NCI-H748 treated with DMSO at 0.1 percent for 48 hours (cell line): Measurements from ENCODE around the gene ADNP.

Experiments
- DNase-seq: peaks from one replicate; lab custom pipeline; 2025; lab: John Stamatoyannopoulos, UW

ADNP gene

DNA sequence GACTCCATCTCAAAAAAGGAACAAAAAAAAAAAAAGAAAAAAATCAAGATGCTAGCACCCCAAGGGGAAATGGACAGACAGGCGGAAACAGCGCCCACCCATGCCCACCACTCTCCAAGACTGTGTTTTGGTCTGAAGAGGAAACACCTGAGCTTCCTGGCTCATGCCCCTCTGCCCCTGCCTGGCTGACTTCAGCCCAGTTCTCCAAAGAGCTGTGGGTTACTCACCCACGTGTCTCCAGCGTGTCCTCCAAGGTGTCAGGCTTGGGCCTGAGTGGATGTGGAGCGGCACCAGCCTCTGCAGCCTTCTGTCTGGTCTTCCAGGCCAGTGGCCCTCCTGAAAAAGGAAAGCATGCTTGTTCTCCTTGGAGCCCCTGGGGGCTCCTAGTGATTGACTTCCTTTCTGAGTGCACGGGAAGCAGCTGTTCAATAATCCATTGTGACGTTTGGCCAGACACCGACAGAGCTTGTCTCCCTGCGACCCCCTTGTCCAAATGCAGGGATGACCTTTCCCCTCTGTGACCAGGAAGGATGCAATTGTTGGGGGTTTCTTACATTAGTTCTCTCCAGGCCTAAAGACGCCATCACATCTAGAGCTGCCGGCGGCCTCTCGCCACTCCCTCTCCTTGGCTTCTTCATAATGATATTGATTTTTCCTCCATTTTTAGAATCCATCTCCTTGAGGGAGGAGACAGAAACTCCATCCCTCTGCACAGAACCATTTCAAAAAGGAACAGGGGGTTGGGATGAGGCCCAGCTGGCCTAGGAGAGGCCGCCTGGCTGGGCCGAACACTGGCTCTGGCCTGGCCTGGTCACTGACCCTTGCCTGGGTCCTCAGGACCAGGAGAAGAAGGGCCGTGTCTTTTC is 58.4 kb downstream of the ADNP start:
- DNase-seq, result no peak

DNA sequence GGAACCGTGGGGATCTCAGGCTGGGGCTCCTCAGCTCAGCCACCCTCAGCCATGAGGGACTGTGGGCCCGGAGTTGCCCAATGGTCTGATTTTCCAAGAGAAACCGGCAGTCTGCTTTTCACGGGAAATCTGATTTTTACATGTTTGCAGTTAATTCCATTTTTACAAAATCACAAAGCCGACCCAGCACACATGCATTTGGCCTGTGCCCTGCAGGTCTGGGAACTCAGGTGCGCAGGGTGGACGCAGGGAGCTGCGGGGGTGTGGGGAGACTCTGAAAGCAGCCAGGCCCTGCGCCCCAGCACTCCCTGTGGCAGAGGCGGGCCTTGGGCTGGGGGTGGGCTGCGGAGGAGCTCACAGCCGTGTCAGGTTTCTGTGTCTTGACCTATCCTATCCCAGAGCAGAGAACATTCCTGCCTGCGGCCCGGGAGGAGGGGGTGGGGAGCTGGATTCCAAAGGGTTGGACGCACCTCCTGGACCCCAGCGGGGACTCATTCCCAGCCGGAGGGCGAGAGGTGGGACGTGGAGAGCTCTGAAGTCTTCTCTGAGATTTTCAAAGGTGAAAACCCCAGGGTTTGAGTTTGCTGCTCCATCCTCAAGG is 60.6 kb downstream of the ADNP start:
- DNase-seq, result no peak

DNA sequence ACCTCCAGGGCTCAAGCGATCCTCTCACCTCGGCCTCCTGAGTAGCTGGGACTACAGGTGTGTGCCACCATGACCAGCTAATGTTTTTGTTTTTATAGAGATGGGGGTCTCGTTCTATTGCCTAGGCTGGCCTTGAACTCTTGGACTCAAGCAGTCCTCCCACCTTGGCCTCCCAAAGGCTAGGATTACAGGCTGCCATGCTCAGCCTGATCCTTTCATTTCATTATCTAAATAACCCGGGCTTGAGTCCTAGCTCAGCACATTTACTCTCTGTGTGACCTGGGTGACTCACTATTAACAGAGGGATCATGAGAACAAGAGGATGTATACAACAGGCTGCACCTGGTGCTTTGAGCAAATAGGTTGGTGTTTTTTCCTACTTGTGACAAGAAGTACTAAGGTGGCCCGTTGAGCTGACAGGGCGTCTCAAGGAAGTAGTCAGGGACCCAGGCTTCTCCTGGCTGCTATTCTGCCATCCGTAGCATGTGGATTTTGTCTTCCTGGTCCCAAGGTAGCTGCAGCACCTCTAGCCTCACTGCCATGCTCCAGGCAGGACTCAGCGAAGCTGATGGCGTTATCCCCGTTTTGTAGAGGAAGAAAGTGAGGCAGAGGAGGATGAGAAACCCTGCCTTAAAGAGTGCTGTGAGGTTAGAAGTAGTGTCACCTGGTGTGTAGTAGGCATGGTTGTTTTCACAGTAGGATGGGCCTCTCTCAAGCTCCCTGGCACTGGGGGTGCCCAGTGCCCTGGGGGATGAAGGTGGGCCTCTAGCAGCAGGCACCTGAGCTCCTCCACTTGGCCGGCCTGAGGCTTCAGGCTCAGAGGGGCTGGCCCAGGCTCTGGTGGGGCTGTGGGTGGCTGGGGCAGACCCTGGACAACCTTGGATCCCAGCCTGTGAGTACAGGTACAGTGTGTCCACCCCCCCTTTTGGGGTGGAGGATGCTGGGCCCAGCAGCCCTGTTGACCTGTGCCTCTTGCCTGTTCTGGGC is 62.4 kb downstream of the ADNP start:
- no peak for DNase-seq

DNA sequence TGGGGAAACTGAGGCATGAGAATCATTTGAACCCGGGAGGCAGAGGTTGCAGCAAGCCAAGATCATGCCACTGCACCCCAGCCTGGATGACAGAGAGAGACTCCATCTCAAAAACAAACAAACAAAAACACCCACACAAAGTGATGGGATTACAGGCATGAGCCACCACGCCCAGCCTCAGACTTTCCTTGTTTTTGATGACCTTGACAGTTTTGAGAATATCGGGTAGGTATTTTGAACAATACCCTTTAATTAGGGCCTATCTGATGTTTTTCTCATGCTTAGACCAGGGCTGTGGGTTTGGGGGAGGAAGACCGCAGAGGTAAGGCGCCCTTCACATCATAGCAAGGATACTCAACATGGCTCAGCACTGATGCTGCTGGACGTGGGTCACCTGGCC is 63.4 kb downstream of the ADNP start:
- DNase-seq, result no peak

DNA sequence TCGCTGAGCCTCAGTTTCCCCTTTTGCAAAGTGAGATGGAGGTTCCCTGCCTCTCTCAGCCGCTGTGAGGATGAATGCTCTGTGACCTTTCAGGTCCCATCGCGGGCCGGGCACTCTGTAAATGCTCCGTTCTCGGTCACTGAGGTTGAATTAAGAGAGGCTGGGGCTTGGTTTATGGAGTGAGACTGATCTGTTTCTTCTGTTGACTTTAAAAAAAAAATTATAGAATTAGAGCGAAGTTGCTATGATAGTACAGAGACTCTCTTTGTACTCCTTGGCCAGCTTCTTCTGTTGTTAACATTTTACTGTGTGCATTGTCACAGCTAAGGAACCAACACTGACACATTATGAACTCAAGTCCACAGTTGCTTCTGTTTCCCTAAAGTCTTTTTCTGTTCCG is 64.4 kb downstream of the ADNP start:
- no peak for DNase-seq

DNA sequence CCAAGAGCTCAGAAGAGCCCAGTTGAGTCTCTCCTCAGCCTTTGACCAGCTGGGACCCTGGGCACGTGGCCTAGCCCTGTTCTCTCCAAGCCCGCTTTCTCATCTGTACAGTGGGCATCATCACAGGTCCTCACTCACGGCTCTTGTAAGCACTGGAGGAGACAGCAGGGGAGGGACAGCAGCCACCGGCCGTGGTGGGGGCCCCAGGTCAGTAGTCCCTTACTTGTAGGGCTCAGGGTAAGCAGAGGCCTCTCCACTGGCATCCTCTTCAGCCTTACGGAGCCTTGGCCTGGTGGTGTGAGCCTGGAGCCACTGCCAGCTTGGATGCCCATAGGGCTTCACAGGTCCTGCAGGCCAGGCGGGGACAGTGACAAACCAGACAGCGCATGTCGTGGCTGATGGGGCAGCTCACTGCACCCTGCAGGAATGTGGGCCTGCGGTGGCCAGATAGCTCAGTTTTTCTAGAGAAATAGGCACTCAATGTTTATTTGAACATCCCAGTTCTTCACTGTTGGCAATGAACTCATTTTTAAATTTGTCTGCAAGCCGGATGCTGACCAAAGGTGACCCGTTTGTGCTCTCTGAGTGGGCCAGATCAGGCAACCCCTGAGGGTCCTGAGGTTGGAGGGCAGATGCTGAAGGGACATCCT is 65.1 kb downstream of the ADNP start:
- no peak for DNase-seq

DNA sequence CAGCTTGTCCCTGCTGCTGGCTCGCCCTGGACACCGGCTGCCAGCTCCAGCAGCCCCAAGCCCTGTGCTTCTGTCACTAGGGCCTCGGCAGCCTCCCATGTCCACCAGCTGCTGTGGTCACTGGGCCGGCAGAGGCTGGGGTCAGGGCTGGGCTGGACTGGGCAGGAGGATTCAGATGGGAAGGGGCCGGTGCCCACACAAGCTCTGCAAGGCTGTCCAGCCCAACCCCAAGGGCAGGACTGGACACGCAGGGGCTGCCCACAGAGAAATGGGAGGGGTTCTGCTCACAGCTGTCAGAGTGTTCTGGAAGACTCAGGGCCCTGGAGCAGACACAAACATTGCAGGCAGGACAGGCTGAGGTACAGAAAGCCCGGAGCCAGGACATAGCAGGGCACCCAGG is 65.6 kb downstream of the ADNP start:
- DNase-seq, result no peak

DNA sequence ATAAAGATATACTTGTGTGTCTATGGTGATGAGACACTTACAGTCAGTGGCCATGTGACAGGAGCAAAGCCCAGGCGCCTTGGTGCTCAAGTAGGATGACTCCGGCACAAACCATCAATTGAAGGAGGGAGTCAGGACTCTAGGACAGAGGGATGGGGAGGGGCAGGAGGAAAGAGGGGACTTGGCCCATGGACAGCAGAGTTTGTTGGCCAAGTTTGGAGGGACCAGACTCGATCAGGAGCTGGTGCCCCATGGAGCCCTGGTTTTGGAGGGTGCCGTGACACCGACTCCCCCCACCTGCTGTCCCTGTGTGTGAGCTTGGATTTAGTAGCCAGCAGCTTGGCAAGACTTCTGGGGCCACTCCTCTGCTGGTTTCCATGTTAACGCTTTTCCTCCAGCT is 66.1 kb downstream of the ADNP start:
- DNase-seq, result no peak

DNA sequence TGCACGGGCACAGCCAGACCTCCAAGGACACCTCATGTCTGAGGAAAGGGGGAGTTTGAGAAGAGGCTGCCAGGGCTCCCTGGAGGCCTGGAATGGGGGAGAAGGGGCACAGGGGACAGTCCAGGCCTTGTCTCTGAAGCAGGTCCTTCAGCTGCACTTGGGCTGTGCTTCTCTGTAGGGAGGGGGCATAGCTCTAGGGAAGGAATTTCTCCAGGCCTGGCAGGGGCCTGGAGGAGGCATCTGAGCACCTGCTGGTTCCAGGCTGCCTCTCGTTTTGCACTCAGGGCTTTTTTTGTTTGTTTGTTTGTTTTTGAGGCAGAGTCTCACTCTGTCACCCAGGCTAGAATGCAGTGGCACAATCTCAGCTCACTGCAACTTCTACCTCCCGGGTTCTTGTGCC is 68.7 kb downstream of the ADNP start:
- DNase-seq, result no peak

DNA sequence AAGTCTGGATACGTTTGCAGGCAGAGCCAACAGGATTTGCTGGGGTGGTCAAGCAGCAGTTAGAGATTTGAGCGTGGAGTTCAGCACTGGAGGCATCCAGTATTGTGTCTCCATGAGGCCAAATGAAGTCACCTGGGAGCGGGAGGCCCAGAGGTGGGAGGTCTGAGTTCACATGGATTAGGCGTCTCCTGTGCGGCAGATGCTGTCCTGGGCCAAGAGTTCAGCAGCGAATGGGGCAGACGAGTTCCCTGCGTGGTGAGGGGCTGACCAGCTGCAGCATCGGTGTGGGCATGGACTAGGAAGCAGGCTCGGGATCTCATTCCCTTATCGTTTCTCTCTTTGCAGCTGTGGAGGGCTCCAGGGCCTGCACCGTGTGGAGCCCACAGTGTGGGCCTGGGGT is 70.2 kb downstream of the ADNP start:
- no peak for DNase-seq

DNA sequence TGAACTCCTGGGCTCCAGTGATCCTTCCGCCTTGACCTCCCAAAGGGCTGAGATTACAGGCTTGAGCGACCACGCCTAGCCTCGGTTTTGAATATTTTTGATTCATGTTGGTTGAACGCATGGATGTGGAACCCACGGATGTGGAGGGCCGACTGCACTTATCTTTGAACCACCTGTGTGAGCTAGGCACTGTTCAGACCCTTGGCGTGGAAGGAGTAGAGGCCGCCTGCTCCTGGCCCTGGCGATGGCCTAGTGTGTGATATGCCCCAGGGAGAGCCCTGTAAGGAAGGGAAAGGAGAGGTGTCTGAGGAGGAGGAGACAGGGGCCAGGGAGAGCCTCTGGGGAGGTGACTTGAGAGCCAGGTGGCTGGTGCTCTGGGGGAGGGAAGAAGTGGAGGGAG is 72.1 kb downstream of the ADNP start:
- no peak for DNase-seq

DNA sequence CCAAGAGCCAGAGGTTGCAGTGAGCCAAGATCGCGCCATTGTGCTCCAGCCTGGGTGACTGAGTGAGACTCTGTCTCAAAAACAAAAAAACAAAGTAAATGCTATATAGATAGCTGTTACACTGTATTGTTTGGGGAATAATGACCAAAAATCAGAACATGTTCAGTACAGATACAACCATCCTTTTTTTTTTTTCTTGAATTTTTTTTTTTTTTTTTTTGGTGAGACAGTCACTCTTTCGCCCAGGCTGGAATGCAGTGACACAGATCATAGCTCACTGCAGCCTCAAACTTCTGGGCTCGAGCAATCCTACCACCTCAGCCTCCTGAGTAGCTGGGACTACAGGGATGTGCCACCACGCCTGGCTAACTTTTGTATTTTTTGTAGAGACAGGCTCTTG is 72.7 kb downstream of the ADNP start:
- no peak for DNase-seq

DNA sequence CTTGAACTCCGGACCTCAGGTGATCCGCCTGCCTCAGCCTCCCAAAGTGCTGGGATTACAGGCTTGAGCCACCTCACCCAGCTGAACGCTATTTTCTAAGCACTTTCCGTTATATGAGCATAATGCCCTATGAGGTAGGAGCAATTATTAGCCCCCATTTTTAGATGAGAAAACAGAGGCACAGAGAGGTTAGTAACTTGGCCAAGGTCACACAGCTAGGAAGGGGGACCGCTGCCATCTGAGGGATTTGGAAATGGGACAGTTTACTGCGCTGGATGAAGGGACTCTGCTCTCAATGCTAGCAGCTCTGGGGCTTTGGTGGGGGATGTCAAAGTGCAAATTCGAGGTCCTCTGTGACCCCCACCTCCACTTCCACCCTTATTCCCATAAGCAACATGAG is 73.9 kb downstream of the ADNP start:
- DNase-seq, result no peak

DNA sequence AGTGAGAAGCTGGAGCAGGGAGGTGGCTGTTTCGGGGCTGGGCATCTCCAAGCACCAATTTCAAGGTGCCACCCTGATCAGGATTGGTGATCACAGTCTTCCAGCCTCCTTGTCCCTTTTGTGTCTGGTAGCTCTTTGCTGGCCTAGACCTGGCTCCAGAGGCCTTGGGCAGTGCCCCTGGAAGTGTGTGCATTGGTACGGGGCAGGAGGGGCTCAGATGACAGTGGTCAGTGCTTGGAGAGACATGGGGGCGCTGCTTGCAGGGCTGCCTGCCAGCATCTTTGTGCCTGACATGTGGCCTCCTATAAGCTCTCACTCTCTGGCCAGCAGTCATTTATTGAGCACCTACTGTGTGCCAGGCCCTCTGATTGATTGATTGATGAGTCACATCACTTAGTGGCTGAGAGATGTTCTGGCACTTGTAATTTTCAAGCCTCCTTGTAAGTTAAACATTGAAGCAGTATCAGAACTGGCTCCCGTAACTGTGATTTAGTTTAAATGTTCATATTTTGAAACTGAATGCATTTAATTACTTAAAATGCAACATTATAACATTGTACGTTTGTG is 74.7 kb downstream of the ADNP start:
- DNase-seq, result no peak

DNA sequence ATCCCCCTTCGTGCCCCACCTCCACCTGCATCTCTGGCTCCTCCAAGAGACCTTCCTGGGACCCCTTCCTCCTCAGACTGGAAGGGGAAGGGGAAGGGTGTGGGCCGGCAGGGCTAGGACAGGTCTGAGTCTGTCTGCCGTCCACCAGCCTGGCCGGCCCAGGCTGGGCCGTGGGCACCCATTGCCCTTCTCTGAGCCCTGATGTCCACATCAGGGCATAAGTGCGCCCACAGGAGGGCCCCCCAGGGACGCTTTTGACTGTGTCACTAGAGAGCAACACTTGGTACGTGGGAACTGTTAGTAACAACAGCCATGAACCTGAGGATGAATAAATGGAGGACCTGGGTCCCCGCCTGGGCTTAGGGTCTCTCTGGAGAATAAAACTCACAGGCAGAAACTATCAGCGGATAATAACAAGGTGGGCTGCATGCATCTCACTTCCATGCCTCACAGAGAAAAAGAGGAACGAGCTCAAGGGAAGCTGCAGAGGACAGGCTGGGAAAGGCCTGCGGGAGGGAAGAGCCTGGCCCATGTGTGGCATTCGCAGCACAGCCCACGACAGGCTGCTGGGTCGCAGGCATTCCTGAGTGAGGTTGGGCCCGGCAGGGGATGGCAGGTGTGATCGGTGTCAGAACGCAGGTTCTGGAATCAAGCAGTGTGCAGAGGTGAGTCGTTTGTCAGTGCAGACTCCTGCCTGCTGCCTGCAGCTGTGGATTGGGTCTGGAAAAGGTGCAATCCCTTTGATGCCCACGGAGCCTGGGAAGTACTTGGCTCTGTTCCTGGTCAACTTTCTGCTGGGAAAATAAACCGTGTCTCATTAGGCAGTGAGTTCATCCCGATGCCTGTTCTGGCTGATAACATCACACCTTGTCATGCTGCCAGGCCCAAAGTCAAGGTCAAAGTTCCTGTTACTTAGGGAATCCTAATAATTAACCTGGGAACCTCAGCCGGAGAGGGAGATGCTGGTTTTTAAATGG is 75.5 kb downstream of the ADNP start:
- DNase-seq, result no peak

DNA sequence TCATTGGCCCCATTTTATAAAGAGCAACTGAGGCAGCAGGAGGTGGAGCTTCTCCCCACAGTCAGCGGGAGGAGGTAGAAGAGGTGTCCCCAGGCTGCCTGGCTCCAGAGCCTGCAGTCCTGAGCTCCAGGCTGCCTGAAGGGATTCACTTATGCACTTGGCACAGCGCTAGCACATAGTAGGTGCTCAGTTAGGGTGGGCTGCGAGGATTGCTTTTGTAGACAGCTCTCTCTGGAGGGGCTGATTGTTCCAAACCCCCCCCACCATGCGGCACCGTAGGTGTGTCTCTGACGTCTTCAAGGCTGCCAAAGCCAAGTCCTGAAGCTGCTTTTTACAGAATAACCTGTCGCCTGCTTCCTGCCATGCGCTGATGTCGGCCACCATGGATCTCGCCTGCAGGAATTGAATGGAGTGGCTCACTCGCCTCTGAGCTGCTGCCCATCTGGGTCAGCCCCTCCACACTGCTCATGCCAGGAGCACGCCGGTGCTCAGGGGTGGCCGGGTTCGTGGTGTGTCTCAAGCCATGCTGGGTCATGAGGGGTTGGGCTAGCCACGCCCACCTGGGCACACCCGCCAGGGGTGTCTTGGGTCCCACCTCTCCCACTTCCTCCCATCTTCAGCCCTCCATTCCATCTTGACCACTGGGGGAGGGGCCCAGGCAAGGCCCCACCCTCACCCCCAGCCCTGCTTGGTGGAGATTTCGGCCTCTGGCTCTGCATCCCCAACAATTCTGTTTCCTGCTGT is 76.6 kb downstream of the ADNP start:
- no peak for DNase-seq

DNA sequence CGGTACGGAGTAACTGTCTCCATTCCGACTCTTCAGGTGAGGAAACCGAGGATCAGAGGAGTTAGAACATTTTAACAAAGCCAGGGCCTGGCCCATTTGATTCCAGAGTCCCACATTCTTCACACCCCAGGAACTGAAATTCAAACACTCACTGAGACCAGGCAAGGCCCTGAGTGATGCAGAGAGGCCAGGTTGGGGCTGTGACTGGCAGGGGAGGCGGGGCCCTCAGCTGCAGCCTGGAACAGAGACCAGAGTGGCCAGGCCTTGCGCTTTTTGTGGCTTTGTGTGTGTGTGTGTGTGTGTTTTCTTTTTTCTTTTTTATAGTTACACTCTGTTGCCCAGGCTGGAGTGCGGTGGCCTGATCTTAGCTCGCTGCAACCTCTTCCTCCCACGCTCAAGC is 79.2 kb downstream of the ADNP start:
- no peak for DNase-seq

DNA sequence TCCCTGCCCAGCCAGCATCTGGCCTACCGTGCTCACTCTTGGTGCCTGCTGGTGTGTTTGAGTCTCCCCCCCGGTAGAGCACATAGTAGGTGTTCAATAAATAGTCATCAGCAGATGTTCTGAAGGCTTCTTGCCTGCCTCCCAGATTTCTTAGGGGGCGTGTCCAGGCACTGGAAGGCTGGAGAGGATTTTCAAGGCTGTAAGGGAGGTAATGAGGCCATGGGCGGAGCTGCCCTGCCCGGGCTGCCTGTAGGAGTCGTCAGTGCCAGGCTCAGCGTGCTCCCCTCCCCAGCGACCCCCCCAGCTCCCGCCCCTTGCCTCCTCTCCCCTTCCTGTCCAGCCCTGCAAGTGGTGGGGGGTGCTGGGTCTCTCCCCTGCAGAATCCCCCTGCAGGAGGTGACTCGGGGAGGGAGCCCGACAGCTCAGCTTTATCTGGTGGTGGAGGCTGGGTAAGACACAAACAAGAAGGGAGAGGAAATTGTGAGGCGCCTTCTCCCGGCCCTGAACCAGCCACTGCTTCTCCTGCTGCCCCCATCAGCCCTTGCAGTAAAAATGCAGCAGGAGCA is 80.4 kb downstream of the ADNP start:
- DNase-seq, result no peak

DNA sequence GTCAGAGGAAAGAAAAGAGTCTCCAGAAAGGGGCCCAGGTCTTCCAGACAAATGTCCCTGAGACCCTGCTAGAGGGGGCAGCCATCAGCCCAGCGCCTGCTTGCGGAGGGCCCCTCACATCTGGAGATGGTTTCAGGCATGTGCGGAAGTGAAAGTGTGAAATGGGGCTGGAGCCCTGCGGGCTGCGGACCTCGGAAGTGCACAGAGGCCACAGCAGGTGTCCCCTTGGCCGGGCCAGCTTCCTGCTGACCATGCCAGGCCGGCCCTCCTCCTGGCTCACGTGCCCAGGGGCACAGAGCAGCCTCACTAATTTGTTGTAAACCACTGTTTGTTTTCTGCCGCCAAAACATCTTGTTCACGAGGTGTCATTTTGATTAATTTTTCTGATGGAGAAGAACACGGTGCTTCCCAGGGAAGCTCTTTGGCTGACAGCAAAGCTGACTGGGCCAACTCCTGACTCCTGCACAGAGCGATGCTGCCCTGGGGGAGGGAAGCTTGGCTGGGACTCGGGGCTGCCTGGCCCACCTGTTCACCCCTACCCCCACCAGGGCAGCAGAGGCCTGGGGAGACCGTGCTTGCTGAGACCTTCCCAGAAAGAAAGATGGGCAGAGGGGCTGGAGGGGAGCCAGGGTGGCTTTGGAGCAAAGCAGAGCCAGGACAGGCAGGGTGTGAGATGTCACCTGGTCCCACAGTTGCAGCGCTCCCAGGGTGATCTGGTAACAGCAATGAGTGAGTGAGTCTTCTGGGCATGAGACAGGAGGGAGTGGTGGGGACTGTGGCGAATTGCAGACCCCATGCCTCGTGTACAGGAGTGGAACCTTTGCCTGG is 82.2 kb downstream of the ADNP start:
- no peak for DNase-seq
